Measurements from ENCODE around the gene APOH.

The APOH gene

DNA sequence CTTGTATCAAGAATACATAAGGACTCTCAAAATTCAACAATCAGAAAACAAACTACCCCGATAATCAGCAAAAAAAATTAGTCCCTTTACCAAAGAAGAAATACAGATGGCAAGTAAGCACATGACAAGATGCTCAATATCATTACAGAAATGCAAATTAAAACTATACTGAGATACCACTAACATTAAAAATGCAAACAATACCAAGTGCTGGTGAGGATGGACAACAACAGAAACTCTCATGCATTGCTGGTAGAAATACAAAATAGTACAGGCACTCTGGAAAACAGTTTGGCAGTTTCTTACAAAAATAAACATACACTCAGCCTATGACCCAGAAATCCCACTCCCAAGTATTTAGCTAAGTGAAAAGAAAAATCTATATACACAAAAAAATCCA lies 44.8 kb downstream of the APOH start:
- no peak overlapping the region for H3K4me3 ChIP-seq (ENCODE audit: control insufficient read depth, low read depth, low read length)
- TF ChIP-seq, protein P1, sequence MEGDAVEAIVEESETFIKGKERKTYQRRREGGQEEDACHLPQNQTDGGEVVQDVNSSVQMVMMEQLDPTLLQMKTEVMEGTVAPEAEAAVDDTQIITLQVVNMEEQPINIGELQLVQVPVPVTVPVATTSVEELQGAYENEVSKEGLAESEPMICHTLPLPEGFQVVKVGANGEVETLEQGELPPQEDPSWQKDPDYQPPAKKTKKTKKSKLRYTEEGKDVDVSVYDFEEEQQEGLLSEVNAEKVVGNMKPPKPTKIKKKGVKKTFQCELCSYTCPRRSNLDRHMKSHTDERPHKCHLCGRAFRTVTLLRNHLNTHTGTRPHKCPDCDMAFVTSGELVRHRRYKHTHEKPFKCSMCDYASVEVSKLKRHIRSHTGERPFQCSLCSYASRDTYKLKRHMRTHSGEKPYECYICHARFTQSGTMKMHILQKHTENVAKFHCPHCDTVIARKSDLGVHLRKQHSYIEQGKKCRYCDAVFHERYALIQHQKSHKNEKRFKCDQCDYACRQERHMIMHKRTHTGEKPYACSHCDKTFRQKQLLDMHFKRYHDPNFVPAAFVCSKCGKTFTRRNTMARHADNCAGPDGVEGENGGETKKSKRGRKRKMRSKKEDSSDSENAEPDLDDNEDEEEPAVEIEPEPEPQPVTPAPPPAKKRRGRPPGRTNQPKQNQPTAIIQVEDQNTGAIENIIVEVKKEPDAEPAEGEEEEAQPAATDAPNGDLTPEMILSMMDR (conservative IDR thresholded peaks at IDR 0.05; ENCODE audit: control insufficient read depth, insufficient read depth, low read depth, low read length), result no peak
- DNase-seq (ENCODE audit: low read depth), result no peak

DNA sequence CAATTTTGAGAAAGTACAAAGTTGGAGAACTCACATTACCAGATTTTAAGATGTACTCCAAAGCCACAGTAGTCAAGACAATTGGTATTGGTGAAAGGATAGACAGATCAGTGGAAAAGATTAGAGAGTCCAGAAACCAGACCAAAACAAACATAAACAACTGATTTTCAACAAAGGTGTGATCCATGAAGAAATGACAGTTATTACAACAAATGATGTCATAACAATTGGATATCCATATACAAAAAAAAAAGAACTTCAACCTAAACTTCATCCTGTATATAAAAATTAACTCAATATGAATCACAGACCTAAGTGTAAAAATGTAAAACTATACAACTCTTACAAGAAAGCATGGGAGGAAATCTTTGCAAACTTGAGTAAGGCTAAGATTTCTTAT lies 45.7 kb downstream of the APOH start:
- TF ChIP-seq, protein P1 (conservative IDR thresholded peaks at IDR 0.05; ENCODE audit: control insufficient read depth, insufficient read depth, low read depth, low read length), result no peak
- no peak for DNase-seq (ENCODE audit: low read depth)
- no peak overlapping the region for H3K4me3 ChIP-seq (ENCODE audit: control insufficient read depth, low read depth, low read length)

DNA sequence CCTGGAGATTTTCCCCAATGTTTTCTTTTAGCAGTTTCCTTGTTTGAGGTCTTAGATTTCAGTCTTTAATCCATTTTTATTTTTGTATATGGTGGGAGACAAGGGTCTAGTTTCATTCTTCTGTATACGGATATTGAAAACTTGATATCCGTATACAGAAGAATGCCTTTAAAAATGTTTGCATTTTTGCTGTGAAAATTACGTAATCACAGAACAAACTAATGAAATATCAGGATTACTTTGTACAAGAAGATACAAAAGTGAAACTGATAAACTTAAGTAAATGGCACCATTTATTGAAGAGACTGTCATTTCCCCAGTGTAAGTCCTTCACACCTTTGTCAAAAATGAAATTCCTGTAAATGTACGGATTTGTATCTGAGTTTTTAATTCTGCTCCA lies 50.6 kb downstream of the APOH start:
- no peak overlapping the region for H3K4me3 ChIP-seq (ENCODE audit: control insufficient read depth, low read depth, low read length)
- no peak for DNase-seq (ENCODE audit: low read depth)
- TF ChIP-seq, protein P1 (conservative IDR thresholded peaks at IDR 0.05; ENCODE audit: control insufficient read depth, insufficient read depth, low read depth, low read length), result no peak

DNA sequence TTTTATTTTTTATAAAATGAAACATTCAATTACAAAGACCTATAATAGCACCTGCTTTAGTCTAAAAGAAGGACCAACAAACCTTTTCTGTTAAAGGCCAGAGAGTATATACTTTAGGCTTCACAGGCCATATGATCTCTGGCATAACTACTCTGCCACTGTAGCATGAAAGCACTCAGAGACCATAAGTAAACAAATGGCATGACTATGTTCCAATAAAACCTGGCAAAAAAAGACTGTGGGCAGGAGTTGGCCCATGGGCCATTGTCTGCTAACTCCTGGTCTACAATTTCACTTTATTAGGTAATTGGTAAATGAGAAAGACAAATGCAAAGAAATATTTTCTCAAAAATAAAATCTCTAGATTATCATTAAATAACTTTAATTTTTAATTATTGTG lies 52.2 kb downstream of the APOH start:
- H3K4me3 ChIP-seq (ENCODE audit: control insufficient read depth, low read depth, low read length), result no peak overlapping the region
- DNase-seq (ENCODE audit: low read depth), result no peak
- TF ChIP-seq, protein P1 (conservative IDR thresholded peaks at IDR 0.05; ENCODE audit: control insufficient read depth, insufficient read depth, low read depth, low read length), result no peak

DNA sequence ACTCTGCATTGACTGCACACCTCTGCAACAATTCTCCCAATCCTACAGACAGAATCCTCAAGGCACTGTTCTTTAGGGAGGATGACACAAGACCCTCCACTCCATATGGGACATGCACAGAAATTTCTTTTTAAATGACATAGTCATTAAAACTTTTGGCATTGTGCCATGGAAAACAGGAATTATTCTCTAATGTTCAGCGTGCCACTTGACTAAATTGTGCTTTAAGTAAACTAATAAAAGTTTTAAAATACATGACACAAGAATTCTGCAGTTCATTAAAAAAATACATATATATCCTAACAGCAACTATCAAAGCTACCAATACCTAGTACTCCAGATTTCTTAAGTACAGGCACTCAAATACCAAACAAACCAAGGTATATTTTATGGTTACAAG lies 53.3 kb downstream of the APOH start:
- no peak overlapping the region for H3K4me3 ChIP-seq (ENCODE audit: control insufficient read depth, low read depth, low read length)
- no peak for DNase-seq (ENCODE audit: low read depth)
- TF ChIP-seq, protein P1 (conservative IDR thresholded peaks at IDR 0.05; ENCODE audit: control insufficient read depth, insufficient read depth, low read depth, low read length), result no peak

DNA sequence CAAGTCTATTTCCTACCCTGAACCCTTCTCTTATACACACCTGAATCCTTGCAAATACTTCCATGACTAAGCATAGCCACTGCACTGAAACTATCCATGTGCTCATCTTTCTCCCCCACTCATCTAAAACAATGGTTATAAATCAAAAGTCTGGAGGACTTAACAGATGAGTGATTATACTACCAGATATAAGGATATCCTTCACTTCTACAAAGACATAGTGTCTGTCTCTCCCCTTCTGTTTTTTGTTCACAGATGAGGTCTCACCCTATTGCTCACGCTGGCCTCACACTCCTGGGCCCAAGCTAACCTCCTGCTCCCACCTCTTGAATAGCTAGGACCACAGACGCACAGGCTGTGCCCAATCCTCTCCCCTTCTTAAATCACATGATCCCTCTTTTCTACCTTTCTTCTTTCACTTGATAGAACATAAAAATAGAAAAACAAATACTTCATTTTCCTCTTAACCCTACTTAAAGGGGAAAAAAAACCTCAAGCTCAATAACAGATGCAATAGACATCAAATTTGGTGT lies 56.5 kb downstream of the APOH start:
- H3K4me3 ChIP-seq (ENCODE audit: control insufficient read depth, low read depth, low read length), result no peak overlapping the region
- no peak for DNase-seq (ENCODE audit: low read depth)
- TF ChIP-seq, protein P1 (conservative IDR thresholded peaks at IDR 0.05; ENCODE audit: control insufficient read depth, insufficient read depth, low read depth, low read length), result no peak

DNA sequence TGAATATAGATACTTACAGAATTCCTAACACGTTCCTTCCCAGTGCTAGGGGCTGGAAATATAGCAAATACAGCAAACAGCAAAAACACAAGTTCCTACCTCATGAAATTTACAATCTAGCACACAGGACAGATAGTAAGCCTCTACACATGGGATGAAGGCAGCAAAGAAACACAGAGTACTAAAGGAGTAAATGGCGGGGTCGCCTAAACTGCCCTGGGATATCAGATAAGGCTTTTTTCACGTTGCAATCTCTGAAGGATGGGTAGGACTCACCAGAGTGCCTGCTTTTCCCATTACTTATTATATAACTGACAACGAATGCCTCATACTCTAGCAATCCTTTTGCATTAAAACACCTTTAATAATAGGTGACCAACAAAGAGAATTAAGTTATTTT lies 57.1 kb downstream of the APOH start:
- no peak for DNase-seq (ENCODE audit: low read depth)
- TF ChIP-seq, protein P1 (conservative IDR thresholded peaks at IDR 0.05; ENCODE audit: control insufficient read depth, insufficient read depth, low read depth, low read length), result no peak
- no peak overlapping the region for H3K4me3 ChIP-seq (ENCODE audit: control insufficient read depth, low read depth, low read length)

All from fibroblast of mammary gland (primary cell).